NT2/D1 (cell line): ENCODE data around the gene BTBD2.
A peak's percentile ranks its signal among the peaks of the same experiment; 100 is the strongest.

ENCODE experiments used
- DNase-seq: peaks from one replicate; pipeline ENCODE4 v3.0.0-alpha.2; 2011; ENCODE audit warnings: low read depth, low spot score
- H3K27me3 ChIP-seq: 2 replicates; pipeline ENCODE4 v1.6.0; 2011; ENCODE audit warnings: mild to moderate bottlenecking; ENCODE audit not compliant: insufficient read length, insufficient read depth
- H3K36me3 ChIP-seq: 2 replicates; pipeline ENCODE4 v1.6.1; 2011; ENCODE audit warnings: mild to moderate bottlenecking, low read length, mixed read lengths; ENCODE audit not compliant: insufficient read depth, insufficient read length
- H3K4me1 ChIP-seq: 2 replicates; pipeline ENCODE4 v1.5.1; 2011; ENCODE audit not compliant: insufficient read depth, insufficient read length
- H3K4me3 ChIP-seq: 2 replicates; pipeline ENCODE4 v1.5.1; 2011; ENCODE audit warnings: low read depth; ENCODE audit not compliant: insufficient read length
- H3K9ac ChIP-seq: 2 replicates; pipeline ENCODE4 v1.6.0; 2011; ENCODE audit warnings: low read depth; ENCODE audit not compliant: insufficient read length
- H3K9me3 ChIP-seq: 2 replicates; pipeline ENCODE4 v1.5.1; 2011; ENCODE audit warnings: mild to moderate bottlenecking, low read length; ENCODE audit not compliant: insufficient read depth
- SUZ12 ChIP-seq: IDR thresholded peaks from 2 replicates; pipeline ENCODE4 v1.6.1; 2011; ENCODE audit not compliant: insufficient read length, insufficient read depth; ENCODE audit errors: extremely low read depth
- YY1 ChIP-seq: IDR thresholded peaks from 2 replicates; pipeline ENCODE4 v1.6.1; 2011; ENCODE audit not compliant: insufficient read length, insufficient read depth
- ZNF274 ChIP-seq: IDR thresholded peaks from 2 replicates; pipeline ENCODE4 v1.6.1; 2011; ENCODE audit warnings: mild to moderate bottlenecking, low read depth, low read length

Gene BTBD2

GRCh38 chr19:2026770-2027169 lies 11.3 kb upstream of the BTBD2 start:
- no peak overlapping the region for H3K4me3 ChIP-seq
- peaks cover 3% of the 10 kb centered on the region for H3K4me1 ChIP-seq
- H3K27me3 ChIP-seq = no peaks in the 10 kb centered on the region
- H3K9ac ChIP-seq = no peak overlapping the region
- no peak for DNase-seq
- H3K9me3 ChIP-seq = peaks cover 9% of the 10 kb centered on the region; the same call in 1 of the 2 replicates
- H3K36me3 ChIP-seq = no peaks in the 10 kb centered on the region
- TF ChIP-seq YY1 = no peak
- TF ChIP-seq SUZ12 = no peak
- TF ChIP-seq ZNF274 = no peak

- DNase-seq = no peak
- H3K27me3 ChIP-seq = no peaks in the 10 kb centered on the region
- H3K9me3 ChIP-seq = peaks cover 6% of the 10 kb centered on the region; the same call in 1 of the 2 replicates
- H3K9ac ChIP-seq = no peak overlapping the region
- H3K4me1 ChIP-seq = no peaks in the 10 kb centered on the region
- TF ChIP-seq ZNF274 (no peak), YY1 (no peak), SUZ12 (no peak)
- H3K36me3 ChIP-seq = no peaks in the 10 kb centered on the region
- H3K4me3 ChIP-seq = no peak overlapping the region
Observed at GRCh38 chr19:2022289-2022688, 6.8 kb upstream of the BTBD2 start.

- no peaks in the 10 kb centered on the region for H3K4me1 ChIP-seq
- no peak for DNase-seq
- H3K9ac ChIP-seq = no peak overlapping the region
- peaks cover 6% of the 10 kb centered on the region; the same call in 1 of the 2 replicates for H3K9me3 ChIP-seq
- no peak overlapping the region for H3K4me3 ChIP-seq
- H3K27me3 ChIP-seq = no peaks in the 10 kb centered on the region
- TF ChIP-seq SUZ12 = no peak
- no peak for TF ChIP-seq ZNF274
- no peak for TF ChIP-seq YY1
- H3K36me3 ChIP-seq = no peaks in the 10 kb centered on the region
Observed at GRCh38 chr19:2021453-2022140, 6.1 kb upstream of the BTBD2 start.

- TF ChIP-seq ZNF274 (no peak), SUZ12 (no peak), YY1 (no peak)
- Histone ChIP-seq H3K4me1 (peaks cover 5% of the 10 kb centered on the region), H3K4me3 (no peak overlapping the region), H3K9ac (no peak overlapping the region), H3K27me3 (no peaks in the 10 kb centered on the region), H3K36me3 (no peaks in the 10 kb centered on the region), H3K9me3 (no peaks in the 10 kb centered on the region)
- no peak for DNase-seq
Observed at GRCh38 chr19:2018752-2019151, 3.2 kb upstream of the BTBD2 start.

- Histone ChIP-seq H3K9ac (peak overlapping the region; percentile 36), H3K4me3 (peak overlapping the region; percentile 8), H3K36me3 (peaks cover 11% of the 10 kb centered on the region), H3K9me3 (no peaks in the 10 kb centered on the region), H3K4me1 (peaks cover 9% of the 10 kb centered on the region), H3K27me3 (no peaks in the 10 kb centered on the region)
- TF ChIP-seq SUZ12 = no peak
- no peak for TF ChIP-seq YY1
- no peak for TF ChIP-seq ZNF274
- no peak for DNase-seq
Observed at GRCh38 chr19:2016041-2016807, 710 bp upstream of the BTBD2 start.

GRCh38 chr19:2014731-2015607 lies 545 bp downstream of the BTBD2 start:
- H3K9ac ChIP-seq = peak overlapping the region; percentile 89
- TF ChIP-seq SUZ12 = no peak
- TF ChIP-seq ZNF274 = no peak
- TF ChIP-seq YY1 = no peak
- H3K4me3 ChIP-seq = peak overlapping the region; percentile 73
- H3K27me3 ChIP-seq = no peaks in the 10 kb centered on the region
- H3K9me3 ChIP-seq = no peaks in the 10 kb centered on the region
- H3K4me1 ChIP-seq = peaks cover 9% of the 10 kb centered on the region
- no peak for DNase-seq
- peaks cover 15% of the 10 kb centered on the region for H3K36me3 ChIP-seq

GRCh38 chr19:2014131-2014571 lies 1.4 kb downstream of the BTBD2 start:
- H3K9ac ChIP-seq = peak overlapping the region; percentile 42
- peaks cover 15% of the 10 kb centered on the region for H3K36me3 ChIP-seq
- DNase-seq = no peak
- H3K4me1 ChIP-seq = peaks cover 9% of the 10 kb centered on the region
- TF ChIP-seq SUZ12 = no peak
- TF ChIP-seq YY1 = no peak
- no peak for TF ChIP-seq ZNF274
- H3K9me3 ChIP-seq = no peaks in the 10 kb centered on the region
- no peaks in the 10 kb centered on the region for H3K27me3 ChIP-seq
- H3K4me3 ChIP-seq = peak overlapping the region; percentile 8
